Activated CD4-positive, CD25-positive, alpha-beta regulatory T cell treated with anti-CD3 and anti-CD28 coated beads, Interleukin-2, amount 50 U/mL, for 72 hours (primary cell): ENCODE results near the gene CR1.
"Not testable (repeated sequence)": the region's sequence is repeated elsewhere in the genome, so short reads cannot be mapped to it uniquely, and the experiment has no call there.

Experiments used
- DNase-seq: peaks from one replicate; pipeline ENCODE4 v3.0.0; 2021

Gene CR1

DNA sequence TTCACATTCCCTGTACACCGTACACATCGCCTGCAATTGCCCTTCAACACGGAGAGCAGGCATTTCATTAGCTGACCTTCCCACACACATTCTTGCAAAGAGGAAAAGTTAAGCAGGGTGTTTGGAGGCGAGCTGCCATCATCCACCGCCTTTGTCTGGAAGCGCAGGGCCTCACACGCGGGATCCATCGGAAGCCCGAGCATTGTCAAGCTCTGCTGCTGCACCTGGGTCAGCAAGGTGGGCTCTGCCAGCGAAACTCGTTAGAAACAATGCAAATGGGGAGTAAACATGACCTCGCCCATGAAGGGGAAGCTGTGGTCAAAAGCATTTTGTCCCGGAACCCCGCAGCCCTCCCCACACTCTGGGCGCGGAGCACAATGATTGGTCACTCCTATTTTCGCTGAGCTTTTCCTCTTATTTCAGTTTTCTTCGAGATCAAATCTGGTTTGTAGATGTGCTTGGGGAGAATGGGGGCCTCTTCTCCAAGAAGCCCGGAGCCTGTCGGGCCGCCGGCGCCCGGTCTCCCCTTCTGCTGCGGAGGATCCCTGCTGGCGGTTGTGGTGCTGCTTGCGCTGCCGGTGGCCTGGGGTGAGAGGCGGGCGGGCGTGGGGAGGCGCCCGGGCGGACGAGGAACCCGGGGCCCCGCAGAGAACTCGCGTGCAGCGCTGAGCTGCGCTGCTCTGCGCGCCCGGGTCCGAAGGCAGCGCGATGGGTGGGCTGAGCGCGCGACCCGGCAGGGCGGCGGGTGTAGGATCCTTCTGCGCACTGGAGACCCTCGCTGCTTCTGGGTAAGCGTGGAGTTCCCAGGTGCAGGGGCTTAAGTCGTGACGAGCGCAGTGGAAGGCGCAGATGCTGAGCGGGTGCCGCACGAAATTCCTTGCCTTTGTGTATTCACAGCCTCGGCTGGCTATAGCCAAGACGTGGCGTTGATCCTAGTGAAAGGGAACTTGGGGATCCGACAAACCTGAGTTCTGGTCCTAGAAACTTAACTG lies at the start of gene CR1:
CR1 (plus strand) TSS at position 357 of the 992 bp plus-strand sequence; CDS start at position 468, 111 bp downstream.
- DNase-seq, result peak; percentile 30

DNA sequence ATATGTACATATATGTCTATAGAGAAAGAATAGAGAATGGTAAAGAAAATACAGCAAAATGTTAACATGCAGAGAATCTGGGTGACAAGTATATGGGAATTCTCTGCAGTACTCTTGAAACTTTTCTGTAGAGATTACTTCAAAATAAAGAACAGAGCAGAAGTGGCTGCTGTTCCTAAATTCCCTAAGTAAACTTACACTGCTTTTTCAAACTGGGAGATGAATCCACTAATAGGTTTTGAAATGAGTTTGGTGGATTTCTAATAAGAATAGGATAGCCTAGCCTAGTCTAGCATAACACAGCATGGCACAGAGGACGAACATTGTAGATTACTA lies 42.3 kb upstream of the CR1 start:
- DNase-seq, result no peak

DNA sequence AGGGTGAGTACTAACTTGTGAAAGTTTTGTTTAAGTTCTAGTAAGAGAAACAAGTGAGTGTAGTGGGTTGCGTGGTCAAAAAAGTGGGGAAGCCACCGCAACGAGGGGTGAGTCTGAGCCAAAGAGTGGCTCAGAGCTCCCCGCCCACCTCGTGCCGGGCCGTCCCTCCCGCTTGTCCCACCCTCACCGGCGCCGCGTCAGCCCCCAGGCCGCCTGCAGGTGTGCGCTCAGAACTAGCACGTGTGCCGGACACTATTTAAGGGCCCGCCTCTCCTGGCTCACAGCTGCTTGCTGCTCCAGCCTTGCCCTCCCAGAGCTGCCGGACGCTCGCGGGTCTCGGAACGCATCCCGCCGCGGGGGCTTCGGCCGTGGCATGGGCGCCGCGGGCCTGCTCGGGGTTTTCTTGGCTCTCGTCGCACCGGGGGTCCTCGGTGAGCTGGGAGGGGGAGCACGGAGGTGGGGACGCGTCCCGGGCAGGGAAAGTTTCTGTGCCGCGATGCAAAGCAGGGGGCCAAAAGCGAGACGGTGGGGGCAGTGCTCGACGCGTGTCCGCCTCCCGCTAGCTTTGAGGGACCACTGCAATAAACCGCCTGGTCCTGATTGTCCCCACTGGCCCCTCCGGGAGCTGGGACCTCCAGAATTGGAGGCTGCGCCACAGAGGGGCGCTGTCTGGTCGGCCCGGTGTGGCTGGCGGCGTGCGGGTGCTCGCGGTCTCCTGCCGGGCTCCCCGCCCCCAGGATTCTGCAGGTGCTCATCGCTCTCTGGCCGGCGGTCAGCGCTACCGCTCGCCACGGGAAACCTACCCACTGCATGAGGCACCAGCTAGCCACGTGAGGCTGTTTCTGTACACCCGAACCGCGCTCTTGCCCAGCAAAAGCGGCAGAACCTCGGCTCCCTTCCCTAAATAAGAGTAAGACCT lies 41.7 kb upstream of the CR1 start, which contains the start of gene CR2:
CR2 (plus strand) TSS at position 283 of the 919 bp plus-strand sequence; CDS start at position 374, 91 bp downstream.
- peak; percentile 43 for DNase-seq

DNA sequence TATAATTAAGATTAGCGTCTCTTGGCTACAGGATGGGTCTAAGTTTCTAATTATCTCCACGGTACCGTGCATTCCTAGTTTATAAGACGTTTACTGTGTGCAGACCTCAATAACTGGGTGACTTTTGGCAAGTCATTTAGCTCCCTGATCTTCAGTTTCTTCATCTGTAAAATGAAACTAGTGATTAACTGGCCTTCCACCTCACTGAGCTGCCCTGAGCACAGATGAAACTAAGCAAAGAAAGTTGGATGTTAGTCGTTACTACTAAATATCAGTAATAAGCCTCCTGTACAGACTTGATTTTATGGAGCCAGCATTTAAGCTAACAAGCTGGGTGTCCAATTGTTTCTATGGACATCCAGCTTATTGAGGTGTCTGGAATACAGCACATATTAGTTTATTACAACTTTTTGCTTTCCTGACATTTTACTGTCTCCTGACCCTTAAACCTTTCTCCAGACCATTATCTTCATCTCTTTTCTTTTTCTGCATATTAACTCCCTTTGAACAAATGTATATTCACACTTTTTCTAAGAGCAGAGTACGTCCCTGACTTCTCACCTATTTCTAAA lies 40.7 kb upstream of the CR1 start:
- DNase-seq, result no peak

GRCh38 chr1:207458414-207458813 lies 37.5 kb upstream of the CR1 start:
- no peak for DNase-seq

- DNase-seq, result no peak
Measured at GRCh38 chr1:207459008-207459407, 36.9 kb upstream of the CR1 start.

DNA sequence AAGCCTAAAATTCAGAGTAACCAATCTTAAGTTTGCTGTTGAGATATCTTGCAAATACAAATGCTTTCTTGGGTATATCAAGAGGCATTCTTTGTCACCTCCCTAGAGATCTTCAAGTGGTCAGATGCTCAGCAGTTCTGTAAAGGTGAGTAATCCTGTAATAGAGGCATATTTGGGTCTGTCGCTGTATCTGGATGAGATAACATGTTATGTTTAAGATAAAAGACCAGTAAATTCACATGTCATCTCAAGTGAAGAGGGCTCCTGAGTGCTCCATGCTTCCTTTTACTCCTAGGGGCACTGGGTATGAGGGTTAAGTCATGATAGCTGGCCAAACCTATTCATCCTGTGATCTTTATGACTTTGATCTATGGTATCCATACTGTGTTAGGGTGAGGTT lies 34.3 kb upstream of the CR1 start:
- no peak for DNase-seq

DNA sequence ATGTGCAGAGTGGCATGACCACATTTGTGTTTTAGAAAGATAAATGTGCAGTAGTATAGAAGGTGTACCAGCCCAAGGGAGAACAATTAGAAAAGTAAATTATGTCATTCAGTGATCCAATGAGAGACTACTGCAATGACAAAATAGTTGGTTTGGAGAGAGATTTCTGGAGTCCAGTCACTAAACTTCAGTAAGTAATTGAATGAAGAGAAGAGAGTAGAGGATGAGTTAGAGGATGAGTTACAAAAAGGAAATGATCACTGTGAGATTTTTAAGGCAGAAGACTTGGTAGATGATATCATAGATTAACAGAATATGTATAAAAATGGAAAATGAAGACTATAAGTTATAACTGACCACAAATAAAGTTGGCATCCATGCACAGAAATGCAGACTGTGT lies 33.4 kb upstream of the CR1 start:
- no peak for DNase-seq

DNA sequence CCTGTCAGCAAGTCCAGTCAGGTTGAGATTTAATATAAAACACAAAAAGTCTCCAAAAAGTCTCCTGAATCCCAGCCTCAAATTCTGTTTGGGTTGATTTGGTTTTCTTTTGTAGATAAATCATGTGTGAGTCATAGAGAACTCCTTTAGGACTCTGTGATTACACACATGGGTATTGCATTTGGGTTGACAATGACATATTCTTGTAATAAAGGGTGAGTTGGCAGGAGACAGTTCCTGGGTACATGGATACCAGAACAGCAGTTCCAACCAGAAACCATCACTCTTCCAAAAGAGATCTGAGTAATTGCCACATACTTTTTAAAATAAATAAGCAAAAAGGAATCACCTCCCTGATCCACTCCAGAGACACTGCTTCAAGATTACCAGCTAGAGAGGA lies 32.9 kb upstream of the CR1 start:
- no peak for DNase-seq

- no peak for DNase-seq
Measured at GRCh38 chr1:207463571-207463970, 32.4 kb upstream of the CR1 start.

GRCh38 chr1:207470927-207471326 lies 25.0 kb upstream of the CR1 start:
- no peak for DNase-seq

DNA sequence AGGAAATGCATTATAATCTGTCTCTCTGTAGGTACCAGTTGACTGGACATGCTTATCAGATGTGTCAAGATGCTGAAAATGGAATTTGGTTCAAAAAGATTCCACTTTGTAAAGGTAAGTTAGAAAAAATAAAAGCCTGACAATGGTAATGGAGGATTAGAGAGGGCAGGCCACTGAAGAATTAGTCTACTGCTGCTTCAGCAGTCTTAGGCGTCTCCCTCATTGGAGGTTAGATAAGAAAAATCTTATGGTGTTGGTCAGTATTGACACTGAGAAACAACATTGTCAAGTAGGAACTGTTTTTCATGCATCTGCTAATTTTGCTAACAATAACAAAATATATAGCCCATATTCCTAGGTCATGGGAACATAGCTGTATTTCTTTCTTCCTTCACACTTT lies 21.7 kb upstream of the CR1 start:
- no peak for DNase-seq

DNA sequence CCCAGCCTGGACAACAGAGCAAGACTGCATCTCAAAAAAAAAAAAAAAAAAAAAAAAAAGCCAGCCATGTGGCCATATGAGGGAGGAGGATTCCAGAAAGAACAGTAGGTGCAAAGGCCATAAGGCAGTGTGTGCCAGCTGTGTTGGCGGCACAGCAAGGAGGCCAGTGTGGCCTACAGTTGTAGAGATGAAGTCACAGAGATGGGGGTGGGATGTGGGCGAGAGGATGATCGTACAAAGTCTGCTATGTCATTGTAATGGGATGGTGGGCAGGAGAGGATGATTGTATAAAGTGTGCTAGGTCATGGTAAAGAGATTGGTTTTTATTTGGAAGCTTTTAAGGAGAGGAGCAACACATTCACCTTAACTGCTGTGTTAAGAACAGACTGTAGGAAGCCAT lies 9.8 kb upstream of the CR1 start:
- no peak for DNase-seq

DNA sequence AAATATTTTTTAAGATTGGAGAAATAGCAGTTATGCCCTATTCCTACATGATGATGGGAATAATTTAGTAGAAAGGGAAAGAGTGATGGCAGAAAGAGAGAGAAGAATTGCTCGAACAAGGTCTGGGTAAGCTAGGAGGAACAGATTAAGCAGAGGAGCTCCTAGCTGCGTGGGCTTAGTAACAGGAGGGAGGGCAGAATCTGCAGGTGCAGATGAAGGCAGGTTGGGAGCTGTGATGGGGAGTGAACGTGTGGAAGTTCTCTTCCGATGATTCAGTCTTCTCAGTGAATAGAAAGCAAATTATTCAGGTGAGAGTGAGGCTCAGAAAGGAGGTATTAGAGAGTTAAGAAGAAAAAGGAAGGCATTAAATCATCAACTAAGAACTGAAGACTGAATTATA lies 8.3 kb upstream of the CR1 start:
- no peak for DNase-seq

DNA sequence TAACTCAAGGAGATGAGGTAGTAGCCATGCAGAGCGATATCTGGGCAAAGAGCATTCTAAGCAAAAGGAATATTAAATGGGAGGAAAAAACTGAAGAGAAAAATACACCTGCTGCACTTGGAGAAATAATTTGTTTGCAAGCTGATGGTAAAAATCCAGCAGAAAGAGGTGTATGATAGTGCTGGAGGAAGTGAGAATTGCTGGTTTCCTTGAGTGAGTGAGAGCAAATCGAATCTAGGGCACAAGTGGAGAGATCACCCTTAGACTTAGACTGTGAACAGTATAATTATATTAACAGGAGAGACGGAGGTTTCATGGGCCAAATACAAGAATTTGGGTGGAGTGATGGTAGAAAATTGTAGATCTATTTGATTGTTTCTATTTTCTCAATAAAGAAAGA lies 2.7 kb upstream of the CR1 start:
- DNase-seq, result no peak

DNA sequence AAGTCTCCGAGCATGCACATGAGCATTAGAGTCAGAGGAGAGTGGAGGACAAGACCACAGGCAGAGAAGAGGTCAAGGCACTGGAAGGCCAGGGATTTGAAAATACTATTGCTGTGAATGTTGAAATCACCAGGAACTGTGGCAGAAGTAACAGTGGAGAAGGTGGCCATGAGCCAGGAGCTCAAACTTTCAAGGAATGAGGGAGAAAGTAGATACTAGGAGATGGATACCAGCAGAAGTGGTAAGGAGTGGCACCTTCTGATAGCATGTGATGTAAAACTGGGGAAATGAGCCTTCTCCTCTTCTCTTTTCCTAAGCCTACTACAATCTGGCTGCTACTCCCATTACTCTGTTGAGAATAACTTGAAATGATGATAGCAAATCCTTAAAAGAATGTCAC lies 1.8 kb upstream of the CR1 start:
- no peak for DNase-seq

DNA sequence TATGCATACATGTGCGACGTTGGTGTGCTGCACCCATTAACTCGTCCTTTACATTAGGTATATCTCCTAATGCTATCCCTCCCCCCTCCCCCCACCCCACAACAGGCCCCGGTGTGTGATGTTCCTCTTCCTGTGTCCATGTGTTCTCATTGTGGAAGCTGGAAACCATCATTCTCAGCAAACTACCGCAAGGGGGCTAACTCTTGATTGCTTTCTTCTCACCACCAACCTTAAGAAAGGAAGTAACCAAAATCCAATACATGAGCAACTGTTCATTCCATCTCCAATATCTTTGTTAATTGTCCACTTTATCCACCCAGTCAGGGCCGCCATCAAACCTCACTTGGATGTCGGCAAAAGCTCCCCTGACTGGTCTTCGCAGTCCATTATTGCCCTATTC lies 676 bp upstream of the CR1 start:
- not testable (repeated sequence) for DNase-seq

GRCh38 chr1:207497941-207498340 lies 2.0 kb downstream of the CR1 start:
- no peak for DNase-seq

- DNase-seq, result peak; percentile 51
Measured at GRCh38 chr1:207499573-207499972, 3.6 kb downstream of the CR1 start.

DNA sequence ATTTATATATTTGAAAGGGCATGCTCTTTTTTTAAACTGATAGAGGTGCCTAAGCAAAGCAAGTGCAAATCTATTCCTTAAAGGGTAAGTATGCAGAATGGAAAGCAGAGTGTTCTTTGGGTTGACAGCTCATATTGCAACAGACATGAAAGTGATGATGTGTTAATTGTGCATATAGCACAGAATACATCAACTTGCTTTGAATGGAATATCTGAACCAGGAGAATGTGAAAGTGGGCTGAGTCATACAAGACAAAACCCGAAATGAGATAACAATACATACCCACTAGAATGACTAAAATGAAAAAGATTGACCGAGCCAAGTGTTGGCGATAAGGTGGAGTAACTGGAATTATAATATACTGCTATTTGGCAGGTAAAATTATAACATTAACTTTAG lies 4.3 kb downstream of the CR1 start:
- DNase-seq, result no peak

- no peak for DNase-seq
Measured at GRCh38 chr1:207501071-207501470, 5.1 kb downstream of the CR1 start.

- no peak for DNase-seq
Measured at GRCh38 chr1:207502726-207503125, 6.8 kb downstream of the CR1 start.

DNA sequence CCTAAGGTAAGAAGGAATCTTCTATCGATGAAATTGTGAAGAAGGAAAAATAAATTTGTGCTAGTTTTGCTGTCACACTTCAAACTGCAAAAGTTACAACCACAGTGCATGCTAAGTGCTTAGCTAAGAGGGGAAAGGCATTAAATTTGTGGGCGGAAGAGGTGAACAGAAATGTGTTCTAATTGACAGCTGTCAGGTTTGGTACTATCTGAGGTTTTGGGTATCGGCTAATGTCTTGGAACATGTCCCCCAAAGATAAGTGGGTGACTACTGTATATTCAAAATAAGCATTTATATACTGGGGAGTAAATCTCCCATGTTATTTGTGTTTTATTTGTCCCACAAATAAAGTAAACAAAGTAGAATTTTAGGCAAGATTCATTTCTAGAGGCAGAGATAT lies 8.0 kb downstream of the CR1 start:
- no peak for DNase-seq
